HG02852 (cell line): ENCODE data around the gene ADCY6.

ENCODE experiments used
- ATAC-seq: cut with Tn5 transposase; IDR thresholded peaks from one replicate; pipeline ENCODE4 v1.9.1; 2021; ENCODE audit warnings: mild to moderate bottlenecking, moderate library complexity; ENCODE audit not compliant: unreplicated experiment

The ADCY6 gene

GRCh38 chr12:48788854-48789775, at the start of gene ADCY6:
Gene ADCY6, minus strand, starts transcription at chr12:48789089. Its CDS starts 5,655 bp downstream, at chr12:48783434.
- no peak for ATAC-seq

GRCh38 chr12:48838048-48838447, 49.2 kb upstream of the ADCY6 start:
- no peak for ATAC-seq

GRCh38 chr12:48832321-48833060, 43.6 kb upstream of the ADCY6 start:
- ATAC-seq: no peak

- no peak for ATAC-seq
These were observed 42.4 kb upstream of the ADCY6 start for GRCh38 chr12:48831257-48831656.

- ATAC-seq: no peak
These were observed 40.1 kb upstream of the ADCY6 start for GRCh38 chr12:48828841-48829575.

GRCh38 chr12:48828293-48828692, 39.4 kb upstream of the ADCY6 start:
- ATAC-seq: no peak

GRCh38 chr12:48827513-48828096, 38.7 kb upstream of the ADCY6 start:
- ATAC-seq: no peak

- no peak for ATAC-seq
These were observed 38.1 kb upstream of the ADCY6 start for GRCh38 chr12:48827026-48827425.

- no peak for ATAC-seq
These were observed 37.4 kb upstream of the ADCY6 start for GRCh38 chr12:48826209-48826855.

GRCh38 chr12:48824905-48825304, 36.0 kb upstream of the ADCY6 start:
- ATAC-seq: no peak

GRCh38 chr12:48824112-48824511, 35.2 kb upstream of the ADCY6 start:
- ATAC-seq: no peak

GRCh38 chr12:48823281-48823680, 34.4 kb upstream of the ADCY6 start:
- ATAC-seq: no peak

- ATAC-seq: no peak
These were observed 33.8 kb upstream of the ADCY6 start for GRCh38 chr12:48822711-48823110.

GRCh38 chr12:48822139-48822538, 33.2 kb upstream of the ADCY6 start:
- ATAC-seq: no peak

- no peak for ATAC-seq
These were observed 31.3 kb upstream of the ADCY6 start for GRCh38 chr12:48819986-48820725.

GRCh38 chr12:48818831-48819590, 30.1 kb upstream of the ADCY6 start:
- no peak for ATAC-seq

- peak; percentile 39 for ATAC-seq
These were observed 29.3 kb upstream of the ADCY6 start, which contains the start of gene CACNB3 for GRCh38 chr12:48817873-48818830. Gene CACNB3, plus strand, starts transcription at chr12:48818496. Its CDS starts 434 bp downstream, at chr12:48818930.
